ENCODE results near the gene FTL. TPM values are rescaled to one million over a fixed set of nuclear protein-coding genes. Genes with fewer than 3 reads are reported as not detected.

The FTL gene
- total RNA-seq, 2 experiments from 2014 or later, result 616 to 627 TPM

DNA sequence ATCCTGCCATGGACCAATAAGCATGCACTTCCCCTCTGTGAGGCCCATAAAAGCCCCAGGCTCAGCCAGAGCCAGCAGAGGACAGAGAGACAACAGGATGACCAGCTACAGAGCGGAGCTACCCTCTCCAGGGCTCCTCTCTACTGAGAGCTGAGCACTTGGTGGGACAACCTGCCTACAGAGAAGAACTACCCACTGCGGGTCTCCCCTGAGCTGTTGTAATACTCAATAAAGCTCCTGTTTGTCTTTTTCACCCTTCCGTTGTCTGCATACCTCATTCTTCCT lies 17.9 kb upstream of the FTL start:
- H3K4me1 Mint-ChIP-seq (ENCODE audit: low read depth), result no peaks in the 10 kb centered on the region
- no peaks in the 10 kb centered on the region for H3K9me3 Mint-ChIP-seq
- TF ChIP-seq, protein P1, sequence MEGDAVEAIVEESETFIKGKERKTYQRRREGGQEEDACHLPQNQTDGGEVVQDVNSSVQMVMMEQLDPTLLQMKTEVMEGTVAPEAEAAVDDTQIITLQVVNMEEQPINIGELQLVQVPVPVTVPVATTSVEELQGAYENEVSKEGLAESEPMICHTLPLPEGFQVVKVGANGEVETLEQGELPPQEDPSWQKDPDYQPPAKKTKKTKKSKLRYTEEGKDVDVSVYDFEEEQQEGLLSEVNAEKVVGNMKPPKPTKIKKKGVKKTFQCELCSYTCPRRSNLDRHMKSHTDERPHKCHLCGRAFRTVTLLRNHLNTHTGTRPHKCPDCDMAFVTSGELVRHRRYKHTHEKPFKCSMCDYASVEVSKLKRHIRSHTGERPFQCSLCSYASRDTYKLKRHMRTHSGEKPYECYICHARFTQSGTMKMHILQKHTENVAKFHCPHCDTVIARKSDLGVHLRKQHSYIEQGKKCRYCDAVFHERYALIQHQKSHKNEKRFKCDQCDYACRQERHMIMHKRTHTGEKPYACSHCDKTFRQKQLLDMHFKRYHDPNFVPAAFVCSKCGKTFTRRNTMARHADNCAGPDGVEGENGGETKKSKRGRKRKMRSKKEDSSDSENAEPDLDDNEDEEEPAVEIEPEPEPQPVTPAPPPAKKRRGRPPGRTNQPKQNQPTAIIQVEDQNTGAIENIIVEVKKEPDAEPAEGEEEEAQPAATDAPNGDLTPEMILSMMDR (IDR thresholded peaks at IDR 0.05), result no peak
- H3K27ac Mint-ChIP-seq, result no peak overlapping the region
- ChIA-PET POLR2A (no interaction called here), CTCF (no interaction called here)
- Histone ChIP-seq H3K27me3 (ENCODE audit: control insufficient read depth in 1 of 2, insufficient read depth in 2 of 2, low read length in 2 of 2) (no peaks in the 10 kb centered on the region), H3K4me1 (ENCODE audit: insufficient read depth, low read length) (no peaks in the 10 kb centered on the region), H3K9me3 (ENCODE audit: control insufficient read depth in 1 of 2, insufficient read depth in 1 of 2, low read length in 2 of 2) (peaks cover 0 to 16% of the 10 kb centered on the region in 2 experiments), H3K27ac (ENCODE audit: low read depth in 1 of 2, low read length in 2 of 2) (no peak overlapping the region), H3K36me3 (ENCODE audit: insufficient read depth, low read length) (no peaks in the 10 kb centered on the region), H3K4me3 (ENCODE audit: low read length) (no peak overlapping the region)
- H3K27me3 Mint-ChIP-seq, result no peaks in the 10 kb centered on the region
- DNase-seq (no peak), ATAC-seq (ENCODE audit: poor library complexity) (no peak)
- intact Hi-C loops (cut with DNase I, micrococcal nuclease), result no loop called here
- H3K36me3 Mint-ChIP-seq (ENCODE audit: low read depth), result no peaks in the 10 kb centered on the region
- H3K4me3 Mint-ChIP-seq, result no peak overlapping the region

DNA sequence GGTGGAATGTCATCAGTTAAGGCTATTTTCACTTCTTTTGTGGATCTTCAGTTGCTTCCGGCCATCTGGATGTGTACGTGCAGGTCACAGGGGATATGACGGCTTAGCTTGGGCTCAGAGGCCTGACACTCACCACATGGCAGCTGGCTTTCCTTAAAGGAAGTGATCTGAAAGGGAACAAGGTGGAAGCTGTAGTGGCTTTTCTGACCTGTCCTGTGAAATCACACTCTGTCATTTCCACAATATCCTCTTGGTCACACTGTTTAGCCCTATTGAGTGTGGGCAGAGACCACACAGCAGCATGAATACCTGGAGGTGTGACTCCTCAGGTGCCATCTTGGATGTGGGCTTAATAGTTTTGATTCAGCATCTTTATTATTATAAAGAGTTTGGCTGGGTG lies 14.9 kb upstream of the FTL start:
- no peaks in the 10 kb centered on the region for H3K27me3 ChIP-seq (ENCODE audit: control insufficient read depth in 1 of 2, insufficient read depth in 2 of 2, low read length in 2 of 2)
- ATAC-seq (ENCODE audit: poor library complexity) (no peak), DNase-seq (no peak)
- peaks cover 8% of the 10 kb centered on the region for H3K4me1 ChIP-seq (ENCODE audit: insufficient read depth, low read length)
- no peak overlapping the region for H3K4me3 Mint-ChIP-seq
- H3K4me1 Mint-ChIP-seq (ENCODE audit: low read depth), result peaks cover 6% of the 10 kb centered on the region
- ChIA-PET CTCF (no interaction called here), POLR2A (no interaction called here)
- no peaks in the 10 kb centered on the region for H3K36me3 ChIP-seq (ENCODE audit: insufficient read depth, low read length)
- no peak overlapping the region for H3K27ac Mint-ChIP-seq
- no peaks in the 10 kb centered on the region for H3K27me3 Mint-ChIP-seq
- H3K9me3 Mint-ChIP-seq, result no peaks in the 10 kb centered on the region
- no peak overlapping the region for H3K27ac ChIP-seq (ENCODE audit: low read depth in 1 of 2, low read length in 2 of 2)
- TF ChIP-seq, protein P1 (IDR thresholded peaks at IDR 0.05), result no peak
- H3K4me3 ChIP-seq (ENCODE audit: low read length), result no peak overlapping the region
- H3K36me3 Mint-ChIP-seq (ENCODE audit: low read depth), result no peaks in the 10 kb centered on the region
- peaks cover 0 to 16% of the 10 kb centered on the region in 2 experiments for H3K9me3 ChIP-seq (ENCODE audit: control insufficient read depth in 1 of 2, insufficient read depth in 1 of 2, low read length in 2 of 2)
- intact Hi-C loops (cut with DNase I, micrococcal nuclease), result no loop called here

DNA sequence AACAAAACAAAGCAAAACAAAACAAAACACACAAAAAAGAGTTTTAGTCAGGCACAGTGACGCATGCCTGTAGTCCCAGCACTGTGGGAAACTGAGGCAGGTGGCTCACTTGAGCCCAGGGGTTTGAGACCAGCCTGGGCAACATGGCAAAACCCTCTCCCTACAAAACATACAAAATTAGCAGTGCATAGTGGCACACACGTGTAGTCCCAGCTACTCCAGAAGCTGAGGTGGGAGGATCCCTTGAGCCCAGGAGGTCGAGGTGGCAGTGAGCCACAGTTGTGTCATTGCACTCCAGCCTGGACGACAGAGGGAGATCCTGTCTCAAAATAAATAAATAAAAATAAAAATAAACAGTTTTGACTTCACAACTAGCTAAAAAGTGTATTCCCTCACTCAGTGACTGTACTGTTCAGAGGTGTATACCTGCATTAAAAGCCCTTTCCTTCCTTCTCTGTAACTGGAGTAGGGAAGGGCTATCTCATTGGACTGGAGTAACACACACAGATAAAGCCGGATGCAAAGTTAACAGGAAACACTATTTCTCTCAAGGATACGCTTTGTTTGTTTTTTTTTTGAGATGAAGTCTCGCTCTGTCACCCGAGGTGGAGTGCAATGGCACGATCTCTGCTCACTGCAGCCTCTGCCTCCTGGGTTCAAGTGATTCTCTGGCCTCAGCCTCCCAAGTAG lies 14.1 kb upstream of the FTL start:
- H3K9me3 Mint-ChIP-seq, result no peaks in the 10 kb centered on the region
- Histone ChIP-seq H3K9me3 (ENCODE audit: control insufficient read depth in 1 of 2, insufficient read depth in 1 of 2, low read length in 2 of 2) (peaks cover 0 to 16% of the 10 kb centered on the region in 2 experiments), H3K4me1 (ENCODE audit: insufficient read depth, low read length) (peaks cover 16% of the 10 kb centered on the region), H3K27me3 (ENCODE audit: control insufficient read depth in 1 of 2, insufficient read depth in 2 of 2, low read length in 2 of 2) (no peaks in the 10 kb centered on the region), H3K36me3 (ENCODE audit: insufficient read depth, low read length) (no peaks in the 10 kb centered on the region), H3K27ac (ENCODE audit: low read depth in 1 of 2, low read length in 2 of 2) (no peak overlapping the region), H3K4me3 (ENCODE audit: low read length) (no peak overlapping the region)
- no peak overlapping the region for H3K27ac Mint-ChIP-seq
- H3K4me3 Mint-ChIP-seq, result no peak overlapping the region
- DNase-seq (no peak), ATAC-seq (ENCODE audit: poor library complexity) (no peak)
- CTCF ChIA-PET, result no interaction called here
- intact Hi-C loops (cut with DNase I, micrococcal nuclease), result no loop called here
- POLR2A ChIA-PET, result interaction anchor here (1.0 kb wide), 1 partner anchor 15 kb away, joined by 3 read pairs; the partner anchor contains the start of gene FTL
- TF ChIP-seq, protein P1 (IDR thresholded peaks at IDR 0.05), result no peak
- H3K36me3 Mint-ChIP-seq (ENCODE audit: low read depth), result no peaks in the 10 kb centered on the region
- peaks cover 14% of the 10 kb centered on the region for H3K4me1 Mint-ChIP-seq (ENCODE audit: low read depth)
- no peaks in the 10 kb centered on the region for H3K27me3 Mint-ChIP-seq

Measured in CD4-positive, alpha-beta T cell (primary cell).